HepG2 (cell line): ENCODE data around the gene PTGIS. TPM values are rescaled to one million over a fixed set of nuclear protein-coding genes. Genes with fewer than 3 reads are reported as not detected.
A peak's percentile ranks its signal among the peaks of the same experiment; 100 is the strongest.

Source experiments
- ATF1 ChIP-seq: IDR thresholded peaks from 2 replicates; pipeline ENCODE4 v1.6.1; 2016; ENCODE audit warnings: mild to moderate bottlenecking, control low read depth
- CREB3 ChIP-seq: sonication (generic); formaldehyde crosslinking; IDR thresholded peaks from 2 replicates; pipeline ENCODE4 v1.5.0; 2020; ENCODE audit warnings: missing genetic modification reagents
- FOXC1 ChIP-seq: sonication (generic); formaldehyde crosslinking; IDR thresholded peaks from 2 replicates; pipeline ENCODE4 v1.8.0; 2022; ENCODE audit warnings: mild to moderate bottlenecking, missing genetic modification reagents, borderline replicate concordance
- FOXM1 ChIP-seq: sonication (generic); formaldehyde crosslinking; IDR thresholded peaks from 2 replicates; pipeline ENCODE4 v1.5.0; 2020; ENCODE audit warnings: missing genetic modification reagents
- FOXP1 ChIP-seq, 2 experiments: fragments of 450-650 bp in 1 of 2; IDR thresholded peaks; 2 replicates each; pipeline ENCODE4 v1.6.1; 2017 to 2018; ENCODE audit warnings: antibody characterized with exemption in 1 of 2
- HNF1A ChIP-seq, 2 experiments: sonication (generic) in 1 of 2; formaldehyde crosslinking in 1 of 2; IDR thresholded peaks; 2 replicates each; pipeline versions ENCODE4 v1.4.0 to v1.6.1; 2016 to 2020; ENCODE audit warnings: borderline replicate concordance in 1 of 2, low read depth in 1 of 2, mild to moderate bottlenecking in 1 of 2, missing genetic modification reagents in 1 of 2
- LBX2 ChIP-seq: sonication (generic); formaldehyde crosslinking; IDR thresholded peaks from 2 replicates; pipeline ENCODE4 v1.5.0; 2020; ENCODE audit warnings: missing genetic modification reagents, mild to moderate bottlenecking, borderline replicate concordance
- NAIF1 ChIP-seq: sonication (generic); formaldehyde crosslinking; IDR thresholded peaks from 2 replicates; pipeline ENCODE4 v1.5.0; 2020; ENCODE audit warnings: mild to moderate bottlenecking, missing genetic modification reagents, borderline replicate concordance
- NR2F6 ChIP-seq, 2 experiments: IDR thresholded peaks; 2 replicates each; pipeline ENCODE4 v1.6.1; 2016; ENCODE audit warnings: antibody characterized with exemption in 1 of 2, mild to moderate bottlenecking in 1 of 2
- PAWR ChIP-seq: sonication (generic); formaldehyde crosslinking; IDR thresholded peaks from 2 replicates; pipeline ENCODE4 v1.4.0; 2020; ENCODE audit warnings: missing genetic modification reagents, mild to moderate bottlenecking, borderline replicate concordance
- RBM22 ChIP-seq: fragments of 200-400 bp; formaldehyde crosslinking; optimal IDR thresholded peaks from 2 replicates; pipeline ENCODE3; 2017; ENCODE audit warnings: mild to moderate bottlenecking, low read length, moderate library complexity
- SIX1 ChIP-seq: sonication (generic); formaldehyde crosslinking; IDR thresholded peaks from 2 replicates; pipeline ENCODE4 v1.4.0; 2020; ENCODE audit warnings: missing genetic modification reagents, borderline replicate concordance
- SMAD9 ChIP-seq: sonication (generic); formaldehyde crosslinking; IDR thresholded peaks from 2 replicates; pipeline ENCODE4 v1.5.1; 2020; ENCODE audit warnings: mild to moderate bottlenecking, missing genetic modification reagents
- TFDP1 ChIP-seq: IDR thresholded peaks from 2 replicates; pipeline ENCODE4 v1.6.1; 2016; ENCODE audit warnings: missing compliant biosample characterization, missing genetic modification reagents, borderline replicate concordance
- ZEB1 ChIP-seq: IDR thresholded peaks from 2 replicates; pipeline ENCODE4 v1.6.1; 2012; ENCODE audit warnings: mild to moderate bottlenecking, low read depth, inconsistent platforms; ENCODE audit not compliant: insufficient replicate concordance
- ZNF138 ChIP-seq: sonication (generic); formaldehyde crosslinking; IDR thresholded peaks from 2 replicates; pipeline ENCODE4 v1.5.0; 2020; ENCODE audit warnings: mild to moderate bottlenecking, low read depth, missing genetic modification reagents
- ZNF468 ChIP-seq: sonication (generic); formaldehyde crosslinking; IDR thresholded peaks from 2 replicates; pipeline ENCODE4 v1.8.0; 2022; ENCODE audit warnings: mild to moderate bottlenecking, moderate library complexity, missing genetic modification reagents
- ZNF552 ChIP-seq: sonication (generic); formaldehyde crosslinking; IDR thresholded peaks from 2 replicates; pipeline ENCODE4 v1.9.0; 2022; ENCODE audit warnings: missing genetic modification reagents, mild to moderate bottlenecking, borderline replicate concordance
- ZNF75D ChIP-seq: sonication (generic); formaldehyde crosslinking; IDR thresholded peaks from 2 replicates; pipeline ENCODE4 v1.8.1; 2023; ENCODE audit warnings: missing genetic modification reagents, mild to moderate bottlenecking, borderline replicate concordance
- ZNF879 ChIP-seq: sonication (generic); formaldehyde crosslinking; IDR thresholded peaks from 2 replicates; pipeline ENCODE4 v1.8.1; 2023; ENCODE audit warnings: missing genetic modification reagents
- ZNF883 ChIP-seq: sonication (generic); formaldehyde crosslinking; IDR thresholded peaks from 2 replicates; pipeline ENCODE4 v1.5.1; 2020; ENCODE audit warnings: mild to moderate bottlenecking, missing genetic modification reagents; ENCODE audit errors: not compliant biosample characterization
- ZSCAN30 ChIP-seq: sonication (generic); formaldehyde crosslinking; IDR thresholded peaks from 2 replicates; pipeline ENCODE4 v1.5.0; 2020; ENCODE audit warnings: mild to moderate bottlenecking, missing genetic modification reagents
- polyA plus RNA-seq, 8 experiments: library from polyadenylated mRNA; depleted of rRNA in 3 of 8; stranded (reverse) in 7 of 8; unstranded in 1 of 8; fragments of >200 nt; fragmentation: Illumina TruSeq in 4 of 8; extraction: Trizol in 4 of 8; gene quantifications; 2 replicates each; pipeline versions ENCODE4 v1.2.1 to v1.2.3, GENCODE V29; 2011 to 2016; ENCODE audit warnings: low read depth in 4 of 8, missing spikeins in 1 of 8, mixed read lengths in 1 of 8; ENCODE audit not compliant: insufficient read depth in 1 of 8
- total RNA-seq, 5 experiments: library from RNA; depleted of rRNA; stranded (reverse); fragments of >200 nt; fragmentation: Illumina TruSeq; extraction: Trizol; gene quantifications; 2 replicates each; pipeline ENCODE4 v1.2.3, GENCODE V29; 2016; ENCODE audit warnings: low read depth in 1 of 5

The PTGIS gene
- total and polyA plus RNA-seq, 2 of the 13 experiments (the other 11 are each of a cell fraction or from before 2014, with no cell fraction given), result not detected

- TF ChIP-seq HNF1A (IDR thresholded peaks at IDR 0.05; ENCODE audit: low read depth), result no peak
- no peak for TF ChIP-seq HNF1A (CRISPR knock-in tag; IDR thresholded peaks at IDR 0.05; ENCODE audit: borderline replicate concordance)
- no peak for TF ChIP-seq TFDP1 (CRISPR knock-in tag)
- TF ChIP-seq LBX2 (CRISPR knock-in tag), result no peak
- TF ChIP-seq ZNF138 (CRISPR knock-in tag), result no peak
- no peak for TF ChIP-seq ZNF75D (CRISPR knock-in tag)
- TF ChIP-seq ZNF468 (CRISPR knock-in tag), result no peak
- TF ChIP-seq FOXP1 (IDR thresholded peaks at IDR 0.05), result no peak
- no peak for TF ChIP-seq FOXP1 (CRISPR knock-in tag; IDR thresholded peaks at IDR 0.05)
- no peak for TF ChIP-seq PAWR
- peak; percentile 72 for TF ChIP-seq ZNF883
- no peak for TF ChIP-seq CREB3 (CRISPR knock-in tag)
- peak; percentile 38 for TF ChIP-seq ZEB1
- no peak for TF ChIP-seq ZNF879 (CRISPR knock-in tag)
- no peak for TF ChIP-seq ZNF552
- peak; percentile 25; the same call in 1 of the 2 replicates for TF ChIP-seq NR2F6 (IDR thresholded peaks at IDR 0.05)
- no peak; the same call in 1 of the 2 replicates for TF ChIP-seq NR2F6 (CRISPR knock-in tag; IDR thresholded peaks at IDR 0.05)
- TF ChIP-seq FOXM1 (CRISPR knock-in tag), result no peak
- TF ChIP-seq RBM22, result no peak
- TF ChIP-seq ZSCAN30 (CRISPR knock-in tag), result no peak
- TF ChIP-seq SIX1 (CRISPR knock-in tag), result no peak
- 0 out of 2 replicates have a peak, but pooled peaks have one; percentile 38 for TF ChIP-seq FOXC1 (CRISPR knock-in tag)
- TF ChIP-seq ATF1 (CRISPR knock-in tag), result no peak
- no peak for TF ChIP-seq NAIF1 (CRISPR knock-in tag)
- TF ChIP-seq SMAD9 (CRISPR knock-in tag), result 0 out of 2 replicates have a peak, but pooled peaks have one; percentile 68
Measured at GRCh38 chr20:49608752-49609670, 41.1 kb upstream of the PTGIS start (continued).
